Activated CD4-positive, alpha-beta memory T cell treated with anti-CD3 and anti-CD28 coated beads for 36 hours (primary cell): ENCODE measurements around the gene GPN3. TPM values are rescaled to one million over a fixed set of nuclear protein-coding genes. Genes with fewer than 3 reads are reported as not detected.

ENCODE experiments used
- CTCF ChIA-PET: fragments of 350-600 bp; sonication (Branson Sonifier 250); formaldehyde crosslinking; loops from one replicate; lab custom pipeline; 2021; ENCODE audit warnings: antibody characterized with exemption, inconsistent platforms; lab: Charles Lee
- POLR2A ChIA-PET: fragments of 350-600 bp; sonication (Branson Sonifier 250); formaldehyde crosslinking; loops from one replicate; lab custom pipeline; 2021; ENCODE audit warnings: antibody characterized with exemption; lab: Charles Lee
- DNase-seq: peaks from one replicate; pipeline ENCODE4 v3.0.0-alpha.2; 2020
- H3K27ac Mint-ChIP-seq: one replicate; pipeline ENCODE4 v1.8.0; 2021; ENCODE audit warnings: mixed read lengths
- H3K27me3 Mint-ChIP-seq: one replicate; pipeline ENCODE4 v1.8.0; 2021; ENCODE audit warnings: mixed read lengths
- H3K36me3 Mint-ChIP-seq: one replicate; pipeline ENCODE4 v1.8.0; 2021; ENCODE audit warnings: mixed read lengths
- H3K4me1 Mint-ChIP-seq: one replicate; pipeline ENCODE4 v1.8.0; 2021; ENCODE audit warnings: low read depth, mixed read lengths
- H3K4me3 Mint-ChIP-seq: one replicate; pipeline ENCODE4 v1.8.0; 2021; ENCODE audit warnings: mild to moderate bottlenecking, mixed read lengths
- H3K9me3 Mint-ChIP-seq: one replicate; pipeline ENCODE4 v1.8.0; 2021; ENCODE audit warnings: mixed read lengths
- intact Hi-C: fragments of 100-400 bp; cut with micrococcal nuclease; formaldehyde crosslinking; loops from one replicate; pipeline ENCODE4 v1.15.1; 2023
- total RNA-seq, 2 experiments: library from RNA; stranded (reverse); gene quantifications; one replicate each; pipeline ENCODE4 v1.2.3, GENCODE V29; 2021

The GPN3 gene
- total RNA-seq: 10 to 100 TPM; 62.4 to 68.4 TPM

DNA sequence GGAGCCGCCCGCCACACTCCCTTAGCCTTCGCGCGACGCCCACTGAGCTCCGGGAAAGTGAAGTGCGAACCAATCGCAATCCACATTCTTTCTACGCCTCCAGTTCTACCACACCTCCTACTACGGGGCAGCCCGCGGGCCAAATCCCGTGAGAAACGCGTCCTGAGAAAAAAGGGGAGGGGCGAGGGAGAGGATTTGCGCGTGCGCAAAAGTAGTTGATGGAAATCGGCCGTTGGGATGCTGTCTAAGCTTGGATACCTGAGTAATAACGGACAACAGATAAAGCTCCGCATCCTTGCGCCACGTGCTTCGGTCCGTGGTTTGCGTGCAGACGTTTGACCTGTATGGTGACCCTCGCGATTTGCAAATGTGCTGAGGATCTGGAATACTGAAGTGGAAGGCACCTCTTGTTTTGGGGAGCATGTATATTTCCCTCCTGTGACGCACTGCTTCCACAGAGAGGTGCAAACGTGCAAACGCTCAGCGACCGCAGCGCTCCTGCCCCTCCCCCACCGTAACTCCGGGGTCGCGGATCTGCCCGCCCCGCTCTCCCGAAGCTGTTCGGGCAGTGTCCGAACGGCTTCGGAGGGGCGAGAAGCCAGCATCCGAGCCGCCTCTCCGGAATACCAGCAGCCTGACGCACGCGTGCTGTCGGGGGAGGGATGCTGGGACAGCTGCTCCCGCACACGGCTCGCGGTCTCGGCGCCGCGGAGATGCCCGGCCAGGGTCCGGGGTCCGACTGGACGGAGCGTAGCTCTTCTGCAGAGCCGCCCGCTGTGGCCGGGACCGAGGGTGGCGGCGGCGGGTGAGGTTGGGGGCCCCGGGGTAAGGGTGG, at the start of gene GPN3, which contains the start of gene FAM216A:
Gene GPN3, minus strand, starts transcription at position 44 of the 835 bp plus-strand sequence. CDS start 54 bp downstream, outside the sequence.
Gene FAM216A, plus strand, starts transcription at position 632 of the 835 bp plus-strand sequence. Its CDS starts 31 bp downstream, at position 663.
- intact Hi-C loops: loop anchor here (1.0 to 2.0 kb wide), 5 partner anchors 18 to 272 kb away; partner anchors contain the start of genes ARPC3, PPTC7, RAD9B and VPS29

DNA sequence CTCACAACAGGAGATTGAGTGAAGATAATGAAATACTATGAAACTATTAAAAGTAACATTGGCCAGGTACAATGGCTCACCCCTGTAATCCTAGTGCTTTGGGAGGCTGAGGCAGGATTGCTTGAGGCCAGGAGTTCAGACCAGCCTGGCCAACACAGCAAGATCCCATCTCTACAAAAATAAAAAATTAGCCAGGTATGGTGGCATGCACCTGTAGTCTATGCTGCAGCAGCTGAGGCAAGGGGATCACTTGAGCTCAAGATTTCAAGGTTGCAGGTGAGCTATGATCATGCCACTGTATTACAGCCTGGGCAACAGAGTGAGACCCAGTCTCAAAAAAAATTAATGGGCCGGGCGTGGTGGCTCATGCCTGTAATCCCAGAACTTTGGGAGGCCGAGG, 48.9 kb upstream of the GPN3 start:
- peaks cover 12% of the 10 kb centered on the region for H3K4me1 Mint-ChIP-seq
- intact Hi-C loops: no loop called here
- no peak overlapping the region for H3K4me3 Mint-ChIP-seq
- H3K9me3 Mint-ChIP-seq: no peaks in the 10 kb centered on the region
- POLR2A ChIA-PET: no interaction called here
- no peak overlapping the region for H3K27ac Mint-ChIP-seq
- CTCF ChIA-PET: interaction anchor here (0.8 to 1.2 kb wide), 2 partner anchors 46 to 83 kb away, joined by 3 to 4 read pairs; no protein-coding TSS in a partner anchor
- H3K36me3 Mint-ChIP-seq: no peaks in the 10 kb centered on the region
- DNase-seq: no peak
- H3K27me3 Mint-ChIP-seq: no peaks in the 10 kb centered on the region

More for the DNA sequence above, at the start of gene GPN3, which contains the start of gene FAM216A:
- Mint-ChIP-seq H3K4me3 (peak within 1 kb of the TSS; percentile 98), H3K36me3 (peaks cover 13% of the 10 kb centered on the region), H3K27me3 (no peaks in the 10 kb centered on the region), H3K9me3 (no peaks in the 10 kb centered on the region), H3K27ac (peak within 1 kb of the TSS; percentile 97), H3K4me1 (peaks cover 28% of the 10 kb centered on the region)
- peak; percentile 98 for DNase-seq
- ChIA-PET CTCF (interaction anchor here (0.6 to 6.7 kb wide), 33 partner anchors 8 to 623 kb away, joined by 3 to 86 read pairs (median 4); partner anchors contain the start of genes ARPC3, RAD9B, TCTN1 and VPS29), POLR2A (interaction anchor here (0.5 to 2.7 kb wide), 20 partner anchors 12 to 389 kb away, joined by 3 to 33 read pairs (median 4); partner anchors contain the start of genes ARPC3, ATP2A2, IFT81 and PPP1CC)

DNA sequence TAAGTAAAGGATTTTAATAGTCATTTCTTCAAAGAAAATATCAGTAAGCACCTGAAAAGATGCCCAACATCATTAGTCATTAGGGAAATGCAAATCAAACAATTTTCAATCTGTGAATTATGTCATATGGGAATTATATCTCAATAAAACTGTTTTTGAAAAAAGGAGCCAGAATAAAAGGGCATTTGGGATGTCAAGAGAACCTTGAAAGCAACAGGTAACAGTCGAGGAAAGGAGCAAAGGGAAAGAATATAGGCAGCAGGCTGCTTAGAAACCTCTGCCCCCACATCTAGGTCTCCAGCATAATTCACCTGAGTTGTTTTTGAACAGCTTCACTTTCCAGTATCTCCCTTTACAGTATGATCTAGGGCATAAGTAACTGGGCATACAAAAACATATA, 46.3 kb upstream of the GPN3 start:
- DNase-seq: no peak
- ChIA-PET CTCF (interaction anchor here (1.0 to 10.4 kb wide), 7 partner anchors 30 to 86 kb away, joined by 3 to 189 read pairs (median 6); partner anchors contain the start of genes FAM216A and GPN3), POLR2A (no interaction called here)
- no peaks in the 10 kb centered on the region for H3K27me3 Mint-ChIP-seq
- no peaks in the 10 kb centered on the region for H3K4me1 Mint-ChIP-seq
- H3K4me3 Mint-ChIP-seq: no peak overlapping the region
- H3K9me3 Mint-ChIP-seq: no peaks in the 10 kb centered on the region
- H3K36me3 Mint-ChIP-seq: no peaks in the 10 kb centered on the region
- intact Hi-C loops: no loop called here
- no peak overlapping the region for H3K27ac Mint-ChIP-seq

DNA sequence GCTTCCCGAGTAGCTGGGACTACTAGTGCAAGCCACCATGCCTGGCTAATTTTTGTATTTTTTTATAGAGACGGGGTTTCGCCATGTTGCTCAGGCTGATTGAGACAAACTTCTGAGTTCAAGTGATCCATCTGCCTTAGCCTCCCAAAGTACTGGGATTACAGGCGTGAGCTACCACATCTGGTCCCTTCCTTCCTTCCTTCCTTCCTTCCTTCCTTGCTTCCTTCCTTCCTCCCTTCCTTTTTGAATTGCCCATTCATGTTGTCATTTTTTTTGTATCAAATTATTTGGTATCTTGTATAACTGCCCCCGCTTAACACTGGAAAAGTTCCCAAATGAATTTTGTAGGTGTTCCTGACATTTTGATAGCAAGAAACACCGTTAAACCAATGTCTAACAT, 45.8 kb upstream of the GPN3 start:
- H3K9me3 Mint-ChIP-seq: no peaks in the 10 kb centered on the region
- H3K27ac Mint-ChIP-seq: no peak overlapping the region
- DNase-seq: no peak
- CTCF ChIA-PET: interaction anchor here (0.6 to 10.4 kb wide), 15 partner anchors 9 to 384 kb away, joined by 3 to 189 read pairs (median 6); partner anchors contain the start of genes ARPC3, FAM216A and GPN3
- H3K36me3 Mint-ChIP-seq: no peaks in the 10 kb centered on the region
- intact Hi-C loops: loop anchor here (2.0 kb wide), 1 partner anchor 185 kb away; no protein-coding TSS in a partner anchor
- H3K27me3 Mint-ChIP-seq: no peaks in the 10 kb centered on the region
- H3K4me3 Mint-ChIP-seq: no peak overlapping the region
- POLR2A ChIA-PET: no interaction called here
- H3K4me1 Mint-ChIP-seq: no peaks in the 10 kb centered on the region

DNA sequence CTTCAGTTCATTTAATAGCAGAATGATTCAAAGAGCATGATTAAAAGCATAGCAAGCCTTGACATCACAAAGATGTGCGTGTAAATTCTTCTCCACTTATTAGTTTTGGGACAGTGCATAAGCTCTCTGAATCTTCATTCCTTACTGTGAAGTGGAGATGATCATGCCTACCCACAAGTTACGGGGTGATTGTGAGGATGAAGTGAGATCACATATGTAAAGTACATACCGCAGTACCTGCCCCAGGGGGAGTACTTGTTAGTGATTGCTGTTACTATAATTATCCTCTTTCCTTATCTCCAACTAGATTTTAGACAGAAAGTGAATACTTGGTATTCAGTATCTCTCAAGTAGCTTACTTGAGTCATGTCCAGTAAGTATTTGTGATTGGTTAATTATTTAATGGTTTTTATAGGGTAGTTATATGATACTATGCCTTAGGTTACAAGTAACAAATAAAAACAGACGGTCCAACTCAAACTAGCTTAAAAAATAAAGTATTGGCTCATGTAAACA, 40.1 kb upstream of the GPN3 start:
- POLR2A ChIA-PET: interaction anchor here (0.6 kb wide), 1 partner anchor 58 kb away, joined by 3 read pairs; the partner anchor contains the start of gene ARPC3

DNA sequence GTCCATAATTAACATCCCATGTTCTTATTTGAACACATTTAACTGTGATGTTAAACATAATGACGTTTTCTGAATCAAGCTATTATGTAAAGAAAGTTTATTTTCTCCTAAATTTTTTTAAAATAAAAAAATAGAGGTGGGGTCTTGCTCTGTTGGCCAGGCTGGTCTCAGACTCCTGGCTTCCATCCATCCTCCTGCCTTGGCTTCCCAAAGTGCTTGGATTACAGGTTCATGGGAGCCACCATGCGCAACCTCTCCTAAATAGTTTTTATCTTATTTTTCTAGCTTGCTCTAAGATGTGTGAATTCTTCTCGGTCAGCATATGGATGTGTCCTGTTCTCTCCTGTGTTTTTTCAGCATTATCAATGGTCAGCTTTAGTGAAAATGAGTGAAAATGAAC, 37.3 kb upstream of the GPN3 start:
- no peak for DNase-seq
- H3K4me3 Mint-ChIP-seq: no peak overlapping the region
- CTCF ChIA-PET: interaction anchor here (1.2 to 3.5 kb wide), 2 partner anchors 8 to 97 kb away, joined by 3 to 24 read pairs; no protein-coding TSS in a partner anchor
- peaks cover 12% of the 10 kb centered on the region for H3K36me3 Mint-ChIP-seq
- no peaks in the 10 kb centered on the region for H3K27me3 Mint-ChIP-seq
- intact Hi-C loops: loop anchor here (10.0 kb wide), 1 partner anchor 319 kb away; no protein-coding TSS in a partner anchor
- no peak overlapping the region for H3K27ac Mint-ChIP-seq
- H3K9me3 Mint-ChIP-seq: no peaks in the 10 kb centered on the region
- peaks cover 17% of the 10 kb centered on the region for H3K4me1 Mint-ChIP-seq
- POLR2A ChIA-PET: no interaction called here

More for the DNA sequence above, 40.1 kb upstream of the GPN3 start:
- Mint-ChIP-seq H3K4me1 (peaks cover 2% of the 10 kb centered on the region), H3K9me3 (no peaks in the 10 kb centered on the region), H3K36me3 (no peaks in the 10 kb centered on the region), H3K27me3 (no peaks in the 10 kb centered on the region), H3K27ac (no peak overlapping the region), H3K4me3 (no peak overlapping the region)
- CTCF ChIA-PET: interaction anchor here (10.4 kb wide), 1 partner anchor 92 kb away, joined by 189 read pairs; no protein-coding TSS in a partner anchor
- intact Hi-C loops: loop anchor here (10.0 kb wide), 1 partner anchor 317 kb away; no protein-coding TSS in a partner anchor
- DNase-seq: no peak

DNA sequence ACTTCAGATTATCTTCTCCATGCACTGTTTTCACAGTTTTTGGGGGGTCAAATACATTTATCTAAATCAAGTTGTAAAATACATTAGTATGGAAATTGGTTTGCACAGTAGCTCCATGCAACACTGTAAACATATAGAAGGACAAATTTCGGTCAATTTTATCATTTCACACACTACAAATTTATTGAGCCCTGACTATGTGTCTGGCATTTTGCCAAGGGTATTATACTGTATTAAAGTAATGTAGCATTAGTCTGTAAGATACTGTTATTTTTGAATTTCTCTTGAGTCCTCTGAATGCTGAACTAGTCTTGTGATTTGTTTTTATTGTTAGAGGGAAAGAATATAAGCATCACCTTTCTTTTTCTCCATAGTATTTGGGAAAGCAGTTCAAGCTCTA, 35.4 kb upstream of the GPN3 start:
- H3K9me3 Mint-ChIP-seq: no peaks in the 10 kb centered on the region
- peak overlapping the region; percentile 62 for H3K27ac Mint-ChIP-seq
- H3K27me3 Mint-ChIP-seq: no peaks in the 10 kb centered on the region
- no peak for DNase-seq
- ChIA-PET CTCF (interaction anchor here (1.4 to 5.3 kb wide), 4 partner anchors 9 to 98 kb away, joined by 3 to 40 read pairs (median 14); partner anchors contain the start of genes FAM216A and GPN3), POLR2A (interaction anchor here (1.7 to 3.1 kb wide), 2 partner anchors 53 to 81 kb away, joined by 6 to 11 read pairs; partner anchors contain the start of gene ARPC3)
- peaks cover 18% of the 10 kb centered on the region for H3K36me3 Mint-ChIP-seq
- no peak overlapping the region for H3K4me3 Mint-ChIP-seq
- intact Hi-C loops: loop anchor here (5.0 to 10.0 kb wide), 2 partner anchors 101 to 321 kb away; partner anchors contain the start of gene ANAPC7
- H3K4me1 Mint-ChIP-seq: peaks cover 30% of the 10 kb centered on the region

DNA sequence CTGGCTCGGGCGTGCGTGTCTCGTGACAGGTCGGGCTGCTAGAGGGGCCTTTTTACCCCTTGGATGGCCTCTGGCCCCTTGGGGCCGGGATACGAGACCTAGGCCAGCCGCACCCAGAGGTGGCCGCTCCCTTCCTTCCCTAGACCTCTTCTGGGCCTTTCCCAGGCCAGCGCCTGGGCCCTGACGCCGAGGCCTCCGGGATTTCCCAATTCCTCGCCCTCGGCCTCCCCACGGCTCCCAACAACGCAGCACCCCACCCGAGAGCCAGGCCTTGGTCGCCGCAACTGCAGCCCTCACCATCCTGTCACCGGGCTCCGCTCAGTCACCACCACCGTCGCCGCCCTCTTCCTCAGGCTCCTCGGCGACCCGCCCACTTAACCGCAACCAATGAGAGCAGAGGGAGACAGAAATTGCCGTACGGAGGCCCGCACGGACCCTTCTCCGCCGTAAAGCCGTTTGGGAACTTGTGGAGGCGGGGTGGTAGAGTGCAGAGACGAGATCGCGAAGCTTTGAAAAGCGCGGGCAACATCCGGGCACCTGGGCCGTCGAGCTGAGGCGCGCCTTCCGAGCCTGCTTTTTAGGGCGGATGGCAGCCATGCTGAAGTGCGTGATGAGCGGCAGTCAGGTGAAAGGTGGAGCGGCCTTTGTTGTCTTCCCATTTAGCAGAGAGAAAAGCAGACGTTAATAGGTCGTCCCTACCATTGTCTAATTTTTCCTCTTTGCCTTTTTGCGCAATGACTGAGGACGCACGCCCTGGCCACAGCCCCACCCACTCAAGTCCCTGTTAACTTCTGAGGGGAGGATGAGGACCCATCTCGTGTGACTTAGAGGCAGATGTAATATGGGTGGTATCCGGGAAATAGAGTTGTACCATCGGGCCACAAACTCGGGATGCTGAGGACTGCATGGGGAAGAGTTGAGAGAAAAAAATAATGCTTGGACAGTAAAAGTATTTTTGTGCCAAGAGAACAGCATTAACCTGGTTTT, 34.0 kb upstream of the GPN3 start, which contains the start of the genes RAD9B and VPS29:
Gene RAD9B, plus strand, starts transcription at position 580 of the 987 bp plus-strand sequence. Its CDS starts 7 bp downstream, at position 587.
Gene VPS29, minus strand, starts transcription at position 360 of the 987 bp plus-strand sequence. Its CDS starts 60 bp downstream, at position 300.
- Mint-ChIP-seq H3K36me3 (peaks cover 18% of the 10 kb centered on the region), H3K4me1 (peaks cover 30% of the 10 kb centered on the region), H3K27me3 (no peaks in the 10 kb centered on the region), H3K27ac (peak within 1 kb of the TSS; percentile 97), H3K9me3 (no peaks in the 10 kb centered on the region), H3K4me3 (peak within 1 kb of the TSS; percentile 99)
- ChIA-PET POLR2A (interaction anchor here (0.5 to 3.1 kb wide), 8 partner anchors 21 to 112 kb away, joined by 3 to 33 read pairs (median 4); partner anchors contain the start of genes ARPC3, FAM216A, GPN3 and TCTN1), CTCF (interaction anchor here (0.6 to 5.3 kb wide), 7 partner anchors 11 to 386 kb away, joined by 3 to 40 read pairs (median 3); partner anchors contain the start of genes ARPC3, FAM216A and GPN3)
- DNase-seq: peak; percentile 100
- intact Hi-C loops: loop anchor here (1.0 to 10.0 kb wide), 8 partner anchors 19 to 323 kb away; partner anchors contain the start of genes ANAPC7, ARPC3, FAM216A and GPN3

DNA sequence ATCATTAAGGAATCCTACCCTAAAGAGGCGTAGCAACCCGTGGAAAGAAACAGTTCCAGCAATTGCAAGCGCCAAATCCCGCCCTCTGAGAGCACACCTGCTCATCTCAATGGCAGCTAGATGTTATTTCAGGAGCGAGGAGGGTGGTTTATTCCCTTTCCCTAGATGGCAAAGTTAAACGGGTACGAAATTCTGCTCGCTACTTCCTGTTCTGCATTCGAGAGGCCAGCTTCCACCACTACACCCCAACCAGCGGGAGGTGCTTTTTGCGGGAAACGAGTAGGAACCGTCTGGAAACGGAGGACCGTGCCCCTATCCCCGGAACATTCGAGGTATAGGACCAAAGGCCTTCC, 33.3 kb upstream of the GPN3 start:
- Mint-ChIP-seq H3K4me1 (peaks cover 30% of the 10 kb centered on the region), H3K36me3 (peaks cover 19% of the 10 kb centered on the region), H3K9me3 (no peaks in the 10 kb centered on the region), H3K27ac (peak overlapping the region; percentile 97), H3K4me3 (peak overlapping the region; percentile 99), H3K27me3 (no peaks in the 10 kb centered on the region)
- intact Hi-C loops: loop anchor here (1.0 to 10.0 kb wide), 3 partner anchors 99 to 323 kb away; partner anchors contain the start of genes ANAPC7 and PPP1CC
- ChIA-PET CTCF (interaction anchor here (0.6 to 5.3 kb wide), 6 partner anchors 15 to 387 kb away, joined by 3 to 40 read pairs (median 12); partner anchors contain the start of genes ARPC3, FAM216A and GPN3), POLR2A (interaction anchor here (0.7 to 3.1 kb wide), 7 partner anchors 9 to 115 kb away, joined by 3 to 33 read pairs (median 4); partner anchors contain the start of genes ARPC3, FAM216A and GPN3)
- DNase-seq: no peak
